HG02642 (cell line): ENCODE measurements around the gene MTFR2.
"Not testable (repeated sequence)": the region's sequence is repeated elsewhere in the genome, so short reads cannot be mapped to it uniquely, and the experiment has no call there.

ENCODE experiments used
- ATAC-seq: cut with Tn5 transposase; IDR thresholded peaks from one replicate; pipeline ENCODE4 v1.9.1; 2021; ENCODE audit warnings: mild to moderate bottlenecking; ENCODE audit not compliant: unreplicated experiment, poor library complexity

Gene MTFR2

DNA sequence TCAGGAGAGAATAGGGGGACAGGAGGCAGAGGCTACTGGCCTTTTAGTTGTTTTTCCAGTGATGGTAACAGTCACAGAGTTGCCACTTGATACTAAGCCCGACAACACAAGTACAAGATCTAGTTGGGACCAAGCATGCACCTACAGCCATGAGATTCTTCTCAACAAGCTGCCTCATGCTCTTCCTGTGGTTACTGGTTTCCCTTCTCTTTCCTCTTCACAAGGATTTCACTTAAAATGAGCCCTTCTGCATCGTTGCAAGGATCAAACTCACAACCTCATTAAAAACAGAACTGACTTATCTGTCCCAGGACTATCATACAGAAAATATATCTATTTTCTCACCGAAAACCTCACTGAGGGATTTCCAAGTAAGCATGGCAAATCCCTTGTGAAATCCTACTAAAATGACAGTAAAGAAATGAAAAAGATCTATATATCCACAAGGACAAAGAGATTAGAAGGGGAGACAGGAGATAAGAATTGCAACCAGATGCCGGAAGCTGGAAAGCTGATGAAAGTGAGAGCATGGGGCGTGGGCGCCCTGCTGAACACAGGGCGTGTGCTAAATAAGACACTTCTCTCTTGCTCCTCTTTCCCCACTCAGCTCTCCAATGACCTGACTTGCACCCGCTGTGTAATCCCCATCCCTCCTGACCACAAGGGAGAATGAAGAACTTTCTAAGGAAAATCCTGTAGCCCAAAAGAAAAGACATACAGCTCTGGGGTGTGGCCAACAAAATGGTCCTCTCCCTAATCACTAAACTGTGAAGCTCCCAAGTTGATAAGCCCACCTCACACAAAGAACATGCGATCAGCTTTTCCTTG, 13.4 kb downstream of the MTFR2 start:
- no peak for ATAC-seq

DNA sequence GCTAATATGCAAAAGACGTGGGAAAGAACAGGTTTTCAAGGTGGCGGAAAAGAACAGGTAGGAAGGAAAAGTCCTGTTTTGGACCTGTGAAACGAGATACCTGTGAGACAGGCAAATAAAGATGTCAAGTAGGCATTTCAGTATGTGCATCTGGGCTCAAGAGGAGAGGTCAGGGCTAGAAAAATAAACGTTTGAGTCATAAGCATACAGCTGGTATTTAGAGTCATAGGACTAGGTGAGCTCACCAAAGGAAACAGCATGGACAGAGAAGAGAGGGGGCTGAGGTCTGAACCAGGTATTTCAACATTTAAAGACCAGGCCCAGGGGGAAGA, 14.9 kb downstream of the MTFR2 start:
- no peak for ATAC-seq

DNA sequence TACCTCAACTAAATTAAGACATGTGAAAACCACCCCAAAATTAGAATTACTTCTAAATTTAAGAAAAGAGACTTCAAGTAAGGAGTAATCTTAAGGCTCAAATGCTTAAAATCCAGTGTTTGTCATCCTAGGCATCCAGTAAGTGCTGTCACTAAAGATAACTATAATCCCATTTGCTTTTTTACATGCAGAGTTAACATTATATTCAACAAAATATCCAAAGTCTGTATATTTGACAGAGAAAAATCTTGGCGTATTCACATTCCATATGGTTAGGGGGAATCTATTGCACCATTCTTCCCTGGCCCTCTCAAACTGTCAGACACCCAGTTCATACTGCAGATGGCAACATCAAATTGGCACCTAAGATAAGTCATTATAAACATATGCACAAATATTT, 17.4 kb downstream of the MTFR2 start:
- ATAC-seq, result no peak

DNA sequence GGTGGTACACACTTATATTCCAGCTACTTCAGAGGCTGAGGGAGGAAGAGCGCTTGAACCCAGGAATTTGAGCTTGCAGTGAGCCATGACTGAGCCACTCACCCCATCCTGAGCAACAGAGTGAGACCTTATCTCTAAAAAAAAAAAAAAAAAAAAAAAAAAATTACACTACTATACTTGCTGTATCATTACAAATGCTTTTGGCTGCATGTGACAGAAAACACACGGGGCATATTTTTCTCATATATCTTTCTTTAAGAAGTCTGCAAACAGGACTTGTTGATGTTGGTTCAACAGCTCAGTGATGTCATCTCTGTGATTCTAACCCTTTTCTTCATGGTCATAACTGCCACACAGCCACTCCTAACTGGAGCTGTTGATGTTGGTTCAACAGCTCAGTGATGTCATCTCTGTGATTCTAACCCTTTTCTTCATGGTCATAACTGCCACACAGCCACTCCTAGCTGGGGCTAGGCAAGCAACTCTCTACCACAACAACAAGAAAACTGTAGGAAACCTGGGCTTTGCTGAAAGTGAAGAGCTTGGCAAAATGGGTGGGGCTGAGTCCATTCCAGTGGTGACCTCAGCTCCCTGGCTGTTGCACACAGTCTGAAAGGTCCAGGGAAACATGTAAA, 19.8 kb downstream of the MTFR2 start:
- ATAC-seq, result no peak

DNA sequence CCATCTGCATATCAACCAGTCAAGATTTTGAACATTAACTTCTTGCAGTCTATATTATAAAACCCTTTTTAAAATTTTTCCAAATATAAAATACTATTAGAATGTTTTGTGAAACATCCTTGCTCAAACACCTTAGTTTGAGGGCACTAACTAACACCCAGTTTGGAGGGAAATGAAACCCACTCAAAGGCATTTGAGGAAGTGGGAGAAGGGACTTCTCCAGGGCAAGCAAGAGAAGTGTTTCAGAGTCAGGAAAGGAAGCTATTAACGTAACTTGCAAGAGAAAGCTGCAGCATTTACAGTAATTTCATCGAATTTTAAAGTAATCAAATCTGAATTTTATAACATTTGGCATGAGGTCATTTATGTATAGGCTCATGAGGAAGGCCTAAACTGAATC, 21.3 kb downstream of the MTFR2 start:
- peak; percentile 57 for ATAC-seq

DNA sequence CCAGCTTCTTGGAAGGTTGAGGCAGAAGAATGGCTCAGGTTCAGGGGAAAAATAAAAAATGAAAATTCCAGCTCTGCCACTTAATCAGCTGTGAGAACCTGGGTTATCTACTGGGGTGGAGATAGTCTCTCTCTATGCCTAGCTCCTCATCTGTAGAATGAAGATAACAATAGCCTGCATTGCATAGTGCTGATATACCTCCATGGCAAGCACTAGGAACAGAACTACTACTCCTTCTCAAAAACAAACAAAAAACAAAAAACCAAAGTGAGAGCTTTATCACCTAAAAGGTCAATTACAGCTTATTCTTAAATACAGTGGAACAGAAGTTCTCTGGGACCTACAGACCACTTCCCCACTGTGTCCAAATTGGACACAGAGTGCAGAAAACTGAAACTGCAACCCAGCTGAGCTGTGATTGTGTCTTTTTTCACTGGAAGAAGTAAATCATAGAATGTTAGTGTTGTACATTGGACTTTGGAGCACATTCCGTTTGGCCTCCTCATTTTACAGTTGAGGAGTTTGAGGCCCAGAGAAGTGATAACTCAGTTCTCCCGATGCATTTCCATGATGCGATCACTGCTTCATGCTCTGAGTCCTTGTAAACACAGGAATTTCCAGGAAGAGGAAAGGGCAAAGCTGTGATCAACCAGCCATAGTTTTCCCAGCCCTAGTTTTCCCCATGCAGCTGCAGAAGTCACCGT, 23.3 kb downstream of the MTFR2 start:
- peak; percentile 20 for ATAC-seq

DNA sequence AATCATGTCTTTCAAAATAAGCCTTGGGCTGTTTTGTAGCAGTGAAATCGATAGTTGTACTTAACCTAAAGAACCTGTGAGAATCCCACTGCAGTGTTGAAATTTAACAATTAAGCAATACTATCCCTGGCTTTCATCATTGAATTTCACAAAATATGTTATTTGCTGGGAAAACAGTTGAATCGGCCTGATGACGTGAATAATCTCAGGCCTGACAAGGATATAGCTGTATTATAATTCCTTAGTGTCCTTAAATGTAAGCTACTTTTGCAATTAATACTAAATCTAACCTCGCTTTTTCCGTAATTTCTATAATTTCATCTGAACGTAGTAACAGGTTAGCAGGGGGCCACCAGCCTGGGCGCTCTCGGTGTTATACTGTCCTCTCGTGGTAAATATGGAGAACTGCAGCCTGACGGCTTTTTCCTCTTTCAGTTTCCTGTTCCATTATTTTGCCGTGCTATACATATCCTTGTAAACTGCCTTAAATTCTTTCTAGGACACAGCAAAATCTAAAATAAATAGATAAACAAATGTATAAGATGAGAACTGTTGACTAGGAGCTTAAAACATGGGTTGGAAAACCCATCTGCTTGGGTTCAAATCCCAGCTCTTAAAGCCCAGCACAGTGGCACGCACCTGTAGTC, 24.0 kb downstream of the MTFR2 start:
- ATAC-seq, result peak; percentile 64

DNA sequence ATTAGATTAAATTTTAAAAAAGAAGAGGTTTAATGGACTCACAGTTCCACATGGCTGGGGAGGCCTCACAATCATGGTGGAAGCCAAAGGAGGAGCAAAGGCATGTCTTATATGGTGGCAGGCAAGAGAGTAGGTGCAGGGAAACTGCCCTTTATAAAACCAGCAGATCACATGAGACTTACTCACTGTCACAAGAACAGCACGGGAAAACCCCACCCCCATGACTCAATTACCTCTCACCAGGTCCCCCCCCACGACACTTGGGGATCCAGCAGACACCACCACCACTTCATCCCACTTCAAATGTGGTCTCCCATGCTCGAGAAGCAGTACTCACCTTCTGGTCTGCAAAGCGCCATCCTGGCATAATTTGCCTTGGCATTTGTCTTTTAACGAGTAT, 24.6 kb downstream of the MTFR2 start:
- no peak for ATAC-seq

DNA sequence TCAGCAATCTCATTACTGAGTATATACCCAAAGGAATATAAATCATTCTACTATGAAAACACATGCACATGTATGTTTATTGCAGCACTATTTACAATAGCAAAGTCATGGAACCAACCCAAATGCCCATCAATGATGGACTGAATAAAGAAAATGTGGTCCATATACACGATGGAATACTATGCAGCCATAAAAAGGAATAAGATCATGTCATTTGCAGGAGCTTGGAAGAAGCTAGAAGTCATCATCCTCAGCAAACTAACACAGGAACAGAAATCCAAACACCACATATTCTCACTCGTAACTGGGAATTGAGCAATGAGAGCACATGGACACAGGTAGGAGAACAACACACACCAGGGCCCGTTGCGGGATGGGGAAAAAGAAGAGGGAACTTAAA, 25.1 kb downstream of the MTFR2 start:
- not testable (repeated sequence) for ATAC-seq

DNA sequence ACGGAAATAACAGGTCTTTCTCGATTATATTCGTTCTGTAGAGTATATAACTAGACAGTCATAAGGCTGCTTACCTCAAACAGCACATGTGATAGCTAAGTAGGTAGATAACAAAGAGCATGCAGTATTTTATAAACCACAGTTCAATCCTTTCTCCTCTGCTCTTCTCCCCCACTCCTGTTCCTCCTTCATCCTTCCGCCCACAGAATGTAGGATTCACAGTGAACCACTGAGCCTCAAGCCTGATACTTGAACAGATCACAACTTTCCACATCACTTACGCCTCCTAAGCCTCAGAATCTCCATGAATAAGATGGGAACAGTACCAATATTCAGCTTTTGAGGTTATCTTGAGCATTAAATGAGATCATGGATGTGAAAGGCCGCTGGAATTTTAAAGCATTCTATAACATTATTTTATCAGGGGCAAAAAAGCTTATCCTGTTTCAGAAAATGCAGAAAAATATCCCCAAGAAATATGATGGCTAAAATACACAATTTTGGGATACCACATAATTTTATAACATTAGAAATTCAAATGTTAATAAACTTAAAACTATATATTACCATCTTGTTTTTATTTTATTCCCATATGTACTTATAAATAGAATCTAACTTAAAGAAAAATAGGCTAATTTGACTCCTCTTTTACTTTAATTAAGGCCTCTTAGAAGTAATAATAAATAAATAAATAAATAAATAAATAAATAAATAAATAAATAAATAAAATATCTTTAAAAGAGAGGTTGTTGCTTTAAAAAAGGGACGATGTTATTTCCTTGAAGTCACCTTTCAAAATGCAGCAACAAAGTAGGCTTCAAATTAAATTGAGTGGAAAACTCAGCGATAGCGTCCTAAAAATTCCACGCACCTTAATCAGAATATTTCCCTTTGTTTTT, 33.4 kb downstream of the MTFR2 start:
- ATAC-seq, result no peak

DNA sequence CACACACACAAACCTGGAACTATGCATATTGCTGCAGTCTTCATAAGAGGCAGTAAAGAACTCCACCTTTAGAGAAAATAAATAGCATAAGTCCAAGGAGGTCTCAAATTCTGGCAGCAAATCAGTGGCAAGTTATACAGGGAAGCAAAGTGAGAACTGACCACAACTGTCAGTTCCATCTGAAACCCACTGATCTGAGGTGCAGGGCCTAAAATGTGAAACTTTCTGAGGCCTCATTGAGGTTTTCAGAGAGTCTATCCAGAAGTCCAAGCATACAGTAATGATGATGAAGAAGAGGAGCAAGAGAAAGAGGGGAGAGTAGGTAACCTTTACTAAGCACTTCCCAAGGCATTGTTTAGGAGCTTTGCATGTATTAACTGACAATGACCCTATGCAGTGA, 36.3 kb downstream of the MTFR2 start:
- ATAC-seq, result no peak

DNA sequence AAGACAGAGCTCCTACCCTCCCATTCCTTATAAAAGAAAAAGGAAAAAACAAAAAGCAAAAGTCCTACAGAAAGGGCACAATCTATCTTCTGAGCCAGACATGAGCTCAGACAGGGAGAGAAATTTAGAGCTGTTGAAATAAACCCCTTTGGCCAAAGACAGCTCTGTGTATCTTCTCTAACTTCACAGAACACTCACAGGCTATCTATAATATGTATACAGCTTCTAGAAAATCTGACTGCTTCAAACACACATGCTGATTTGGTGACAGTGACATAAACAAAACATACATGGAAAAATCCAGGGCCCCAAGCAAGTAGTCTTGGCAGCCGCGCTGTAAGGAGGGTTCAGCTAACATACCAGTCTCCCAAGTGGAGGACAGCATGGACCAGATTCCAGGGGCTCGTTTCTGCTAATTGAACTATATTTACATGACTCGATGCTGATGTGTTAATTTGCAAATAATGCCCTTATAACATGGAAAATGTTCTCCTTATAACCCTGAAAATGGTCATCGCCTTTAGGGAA, 37.0 kb downstream of the MTFR2 start:
- ATAC-seq, result no peak

DNA sequence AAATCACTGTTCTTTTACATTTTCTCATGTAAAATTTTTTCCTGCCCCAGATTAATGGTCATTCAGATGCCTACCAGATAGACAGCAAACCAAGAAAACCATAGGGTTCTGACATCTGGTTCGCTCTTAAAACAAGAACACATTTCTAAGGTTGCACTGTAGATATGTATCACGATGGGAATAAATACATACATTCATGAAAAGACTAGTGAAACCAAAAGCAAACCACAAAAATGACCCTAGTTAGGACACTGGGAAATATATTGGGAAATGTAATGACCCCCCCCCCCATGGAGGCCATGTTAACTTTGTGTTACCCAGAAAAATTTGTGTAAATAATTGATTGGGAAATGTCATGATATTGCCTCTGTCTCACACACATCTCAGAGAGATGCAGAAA, 37.5 kb downstream of the MTFR2 start:
- no peak for ATAC-seq

DNA sequence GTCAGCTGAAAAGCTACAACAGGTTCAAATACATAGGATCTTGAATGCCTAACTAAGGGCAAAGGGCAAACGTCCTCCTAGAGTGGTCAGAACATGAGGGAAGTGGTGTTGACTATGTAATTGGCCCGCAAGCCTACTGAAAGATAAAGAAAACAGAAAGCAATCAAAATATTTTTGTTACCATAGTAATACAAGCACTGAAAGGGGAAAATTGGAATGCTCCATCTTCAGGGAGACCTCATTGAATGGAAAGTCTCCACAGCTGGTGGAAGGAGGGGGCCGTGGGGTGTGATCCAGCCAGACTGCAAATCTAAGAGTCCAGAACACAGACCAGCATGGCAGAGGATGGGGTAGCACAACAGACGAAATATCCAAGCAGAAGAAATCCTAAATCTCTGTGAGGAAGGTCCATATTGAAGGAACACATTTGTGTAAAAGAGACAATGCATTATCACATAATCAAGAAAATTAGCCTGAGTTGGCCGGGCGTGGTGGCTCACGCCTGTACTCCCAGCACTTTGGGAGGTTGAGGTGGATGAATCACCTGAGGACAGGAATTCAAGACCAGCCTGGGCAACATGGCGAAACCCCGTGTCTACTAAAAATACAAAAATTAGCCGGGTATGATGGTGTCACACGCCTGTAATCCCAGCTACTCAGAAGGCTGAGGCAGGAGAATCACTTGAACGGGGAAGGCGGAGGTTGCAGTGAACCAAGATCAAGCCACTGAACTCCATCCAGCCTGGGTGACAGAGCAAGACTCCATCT, 39.5 kb downstream of the MTFR2 start:
- no peak for ATAC-seq

DNA sequence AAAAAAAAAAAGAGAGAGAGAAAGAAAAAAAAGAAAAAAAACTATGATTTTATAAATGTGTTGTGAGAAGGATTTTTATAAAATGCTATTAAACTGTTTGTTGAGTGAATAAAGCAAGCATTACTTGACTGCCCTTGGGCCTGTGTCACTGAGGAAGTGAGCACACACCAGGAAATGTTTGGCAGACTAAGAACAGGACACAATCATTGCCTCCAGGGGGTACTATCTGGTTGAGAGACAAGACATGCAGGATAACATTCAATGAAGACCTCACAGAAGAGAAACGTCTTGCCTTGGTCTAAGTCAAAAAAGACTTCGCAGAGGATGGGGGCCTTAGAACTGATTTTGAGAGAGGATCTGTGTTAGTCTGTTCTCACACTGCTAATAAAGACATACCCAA, 40.6 kb downstream of the MTFR2 start:
- no peak for ATAC-seq

DNA sequence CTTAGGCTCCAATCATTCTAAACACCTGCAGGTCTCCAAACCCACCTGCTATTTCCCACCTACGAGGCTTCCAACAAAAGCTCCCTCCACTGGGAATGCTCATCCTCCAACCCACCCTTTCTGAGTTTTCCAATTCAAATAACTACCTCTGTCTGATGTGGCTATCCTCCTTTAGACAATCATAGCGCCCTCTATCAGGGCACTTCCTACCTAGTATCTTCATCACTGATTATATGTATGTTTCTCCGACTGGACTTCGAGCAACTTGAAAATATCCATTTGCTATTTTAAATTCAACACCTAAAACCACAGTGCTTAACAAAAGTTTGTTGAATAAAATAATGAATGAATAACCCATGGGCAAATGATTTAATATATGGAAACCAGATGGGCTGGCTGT, 41.3 kb downstream of the MTFR2 start:
- no peak for ATAC-seq

DNA sequence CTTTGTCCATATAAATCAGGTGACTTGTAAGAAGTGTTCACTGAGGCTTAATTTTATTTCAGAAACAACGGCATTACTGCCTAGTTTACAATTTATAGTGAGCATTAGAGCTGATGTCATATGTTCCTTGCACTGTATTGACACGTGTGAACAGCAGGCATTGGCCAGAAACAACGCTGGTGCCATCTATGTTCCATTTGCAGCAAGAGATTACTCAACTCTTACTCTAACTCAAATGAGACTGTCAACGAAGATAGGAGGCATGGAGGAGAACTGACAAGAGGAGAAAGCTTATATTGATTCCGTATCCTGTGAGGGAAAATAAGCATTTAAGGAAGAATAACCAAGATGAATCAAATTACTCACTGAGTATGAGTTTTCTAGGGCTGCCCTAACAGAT, 48.4 kb downstream of the MTFR2 start:
- no peak for ATAC-seq

DNA sequence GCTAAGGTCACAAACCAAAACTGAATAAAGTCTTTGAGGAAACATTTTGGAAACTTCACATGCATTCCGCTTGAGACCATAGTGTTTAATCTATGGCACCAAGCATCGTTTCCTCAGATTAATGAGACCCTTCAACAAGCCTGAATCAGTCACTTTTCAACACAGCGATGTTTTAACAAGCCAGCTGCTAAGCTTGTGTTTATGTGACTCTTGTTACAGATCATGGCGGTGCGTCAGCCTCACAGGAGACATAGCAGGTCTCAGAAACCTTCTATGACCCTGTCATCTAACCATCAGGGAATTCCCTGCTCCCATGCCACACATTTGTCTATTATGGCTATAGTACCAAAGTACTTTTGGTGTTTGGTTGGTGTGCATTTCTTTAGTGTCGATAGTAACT, 57.2 kb downstream of the MTFR2 start:
- ATAC-seq, result no peak

DNA sequence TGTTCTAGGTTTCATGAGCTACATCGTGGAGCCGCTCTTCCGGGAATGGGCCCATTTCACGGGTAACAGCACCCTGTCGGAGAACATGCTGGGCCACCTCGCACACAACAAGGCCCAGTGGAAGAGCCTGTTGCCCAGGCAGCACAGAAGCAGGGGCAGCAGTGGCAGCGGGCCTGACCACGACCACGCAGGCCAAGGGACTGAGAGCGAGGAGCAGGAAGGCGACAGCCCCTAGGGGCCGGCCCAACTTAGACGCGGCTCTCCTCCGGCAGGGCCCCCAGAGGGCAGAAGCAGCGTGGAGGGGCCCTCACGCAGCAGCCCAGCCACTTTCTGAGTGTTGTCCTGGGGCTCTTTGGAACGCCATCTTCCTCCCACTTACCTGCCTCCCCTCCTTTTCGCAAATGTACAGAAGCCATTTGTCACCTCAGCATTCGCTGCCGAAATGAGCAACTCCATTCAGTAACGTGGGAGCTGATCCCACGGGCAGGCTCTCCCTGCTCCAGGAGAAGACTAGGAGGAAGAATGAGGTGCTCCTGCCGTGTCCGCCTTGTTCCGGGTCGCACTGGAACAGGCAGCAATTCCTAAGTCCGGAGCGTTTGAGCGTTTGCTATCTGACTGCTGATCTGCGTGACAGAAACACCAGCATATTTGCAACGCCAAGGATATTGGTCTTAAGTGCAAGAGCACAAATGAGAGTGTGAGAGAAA, 58.4 kb downstream of the MTFR2 start:
- no peak for ATAC-seq
